ENCODE data around the gene TMC2. TPM values are rescaled to one million over a fixed set of nuclear protein-coding genes. Genes with fewer than 3 reads are reported as not detected.
"Not testable (repeated sequence)": the region's sequence is repeated elsewhere in the genome, so short reads cannot be mapped to it uniquely, and the experiment has no call there.

Gene TMC2
- total RNA-seq, 1 donor from 2014 or later = not detected

DNA sequence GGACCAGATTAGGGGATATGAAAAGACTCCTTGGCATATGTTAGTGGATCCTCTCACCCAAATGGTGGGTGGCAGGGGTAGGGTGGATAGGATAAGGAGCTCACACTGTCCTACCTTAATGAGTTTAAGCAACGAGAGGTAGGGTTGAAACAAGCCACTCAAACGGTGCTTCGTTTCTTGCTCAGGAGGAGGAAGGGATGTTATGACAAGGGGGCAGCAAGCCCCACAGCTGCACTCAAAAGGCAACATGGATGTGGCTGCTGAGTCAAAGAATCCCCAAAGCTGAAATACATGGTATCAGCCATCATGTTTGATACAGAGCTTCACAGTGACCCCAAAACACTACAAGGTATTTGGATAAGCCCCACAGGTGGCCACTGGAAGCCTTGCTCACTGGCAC lies 136.1 kb downstream of the TMC2 start:
- TF ChIP-seq, protein P1, sequence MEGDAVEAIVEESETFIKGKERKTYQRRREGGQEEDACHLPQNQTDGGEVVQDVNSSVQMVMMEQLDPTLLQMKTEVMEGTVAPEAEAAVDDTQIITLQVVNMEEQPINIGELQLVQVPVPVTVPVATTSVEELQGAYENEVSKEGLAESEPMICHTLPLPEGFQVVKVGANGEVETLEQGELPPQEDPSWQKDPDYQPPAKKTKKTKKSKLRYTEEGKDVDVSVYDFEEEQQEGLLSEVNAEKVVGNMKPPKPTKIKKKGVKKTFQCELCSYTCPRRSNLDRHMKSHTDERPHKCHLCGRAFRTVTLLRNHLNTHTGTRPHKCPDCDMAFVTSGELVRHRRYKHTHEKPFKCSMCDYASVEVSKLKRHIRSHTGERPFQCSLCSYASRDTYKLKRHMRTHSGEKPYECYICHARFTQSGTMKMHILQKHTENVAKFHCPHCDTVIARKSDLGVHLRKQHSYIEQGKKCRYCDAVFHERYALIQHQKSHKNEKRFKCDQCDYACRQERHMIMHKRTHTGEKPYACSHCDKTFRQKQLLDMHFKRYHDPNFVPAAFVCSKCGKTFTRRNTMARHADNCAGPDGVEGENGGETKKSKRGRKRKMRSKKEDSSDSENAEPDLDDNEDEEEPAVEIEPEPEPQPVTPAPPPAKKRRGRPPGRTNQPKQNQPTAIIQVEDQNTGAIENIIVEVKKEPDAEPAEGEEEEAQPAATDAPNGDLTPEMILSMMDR (IDR thresholded peaks at IDR 0.05; ENCODE audit: insufficient read depth, low read length, poor library complexity, severe bottlenecking) = no peak
- Histone ChIP-seq H3K36me3 (ENCODE audit: control insufficient read depth, insufficient read depth, low read length) (no peaks in the 10 kb centered on the region), H3K4me3 (ENCODE audit: low read depth, low read length) (no peak overlapping the region)

DNA sequence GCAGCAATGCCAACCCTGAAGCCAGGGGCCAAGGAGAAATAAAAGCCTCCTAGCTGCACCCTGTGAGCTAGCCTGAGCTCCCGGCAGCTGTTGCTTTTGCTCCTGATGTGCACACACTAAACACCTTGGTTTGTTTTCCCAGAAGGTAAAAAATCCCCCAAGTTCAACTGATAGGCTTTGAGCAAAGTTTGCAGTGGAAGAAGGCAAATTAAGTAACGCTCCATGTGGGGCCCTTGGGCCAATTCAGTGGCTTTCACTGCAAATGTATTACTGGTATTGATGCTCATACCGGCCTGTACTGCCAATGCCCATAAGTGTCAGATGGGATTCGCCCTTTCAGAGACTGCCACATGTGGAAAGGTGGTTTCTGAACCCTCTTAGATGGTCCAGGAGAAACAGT lies 137.1 kb downstream of the TMC2 start:
- TF ChIP-seq, protein P1 (IDR thresholded peaks at IDR 0.05; ENCODE audit: insufficient read depth, low read length, poor library complexity, severe bottlenecking) = no peak
- Histone ChIP-seq H3K4me3 (ENCODE audit: low read depth, low read length) (no peak overlapping the region), H3K36me3 (ENCODE audit: control insufficient read depth, insufficient read depth, low read length) (no peaks in the 10 kb centered on the region), H3K27me3 (ENCODE audit: control insufficient read depth, insufficient read depth, low read length) (peaks cover 4% of the 10 kb centered on the region)
- DNase-seq (ENCODE audit: low read depth) = no peak

More for the DNA sequence above, 136.1 kb downstream of the TMC2 start:
- peaks cover 7% of the 10 kb centered on the region for H3K27me3 ChIP-seq (ENCODE audit: control insufficient read depth, insufficient read depth, low read length)
- DNase-seq (ENCODE audit: low read depth) = no peak

DNA sequence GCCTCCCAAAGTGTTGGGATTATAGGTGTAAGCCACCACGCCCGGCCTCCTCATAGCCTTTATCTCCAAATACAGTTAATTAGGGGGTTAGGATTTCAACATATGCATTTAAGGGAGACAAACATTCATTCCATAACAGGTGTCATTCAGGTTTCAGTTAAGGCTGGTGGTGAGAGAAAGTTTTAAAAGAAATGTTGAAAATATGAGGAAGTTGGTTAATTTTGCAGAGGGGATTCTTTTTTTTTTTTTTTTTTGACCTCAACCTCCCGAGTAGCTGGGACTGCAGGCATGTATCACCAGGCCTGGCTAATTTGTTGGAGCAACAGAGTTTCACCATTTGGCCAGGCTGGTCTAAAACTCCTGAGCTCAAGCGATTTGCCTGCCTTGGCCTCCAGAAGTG lies 143.7 kb downstream of the TMC2 start:
- TF ChIP-seq, protein P1 (IDR thresholded peaks at IDR 0.05; ENCODE audit: insufficient read depth, low read length, poor library complexity, severe bottlenecking) = no peak
- peaks cover 2% of the 10 kb centered on the region for H3K27me3 ChIP-seq (ENCODE audit: control insufficient read depth, insufficient read depth, low read length)
- no peaks in the 10 kb centered on the region for H3K36me3 ChIP-seq (ENCODE audit: control insufficient read depth, insufficient read depth, low read length)
- H3K4me3 ChIP-seq (ENCODE audit: low read depth, low read length) = no peak overlapping the region
- DNase-seq (ENCODE audit: low read depth) = no peak

DNA sequence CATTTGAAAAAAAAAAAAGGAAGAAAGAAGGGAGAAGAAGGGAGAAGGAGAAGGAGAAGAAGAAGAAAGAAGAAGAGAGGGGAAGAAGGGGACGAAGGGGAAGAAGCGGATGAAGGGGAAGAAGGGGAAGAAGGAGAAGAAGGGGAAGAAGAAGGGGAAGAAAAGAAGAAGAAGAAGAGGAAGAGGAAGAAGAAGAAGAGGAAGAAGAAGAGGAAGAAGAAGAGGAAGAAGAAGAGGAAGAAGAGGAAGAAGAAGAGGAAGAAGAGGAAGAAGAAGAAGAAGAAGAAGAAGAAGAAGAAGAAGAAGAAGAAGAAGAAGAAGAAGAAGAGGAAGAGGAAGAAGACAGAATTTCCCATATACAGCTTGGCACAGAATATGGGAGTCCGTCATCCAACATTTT lies 145.7 kb downstream of the TMC2 start:
- DNase-seq (ENCODE audit: low read depth); H3K36me3 ChIP-seq (ENCODE audit: control insufficient read depth, insufficient read depth, low read length); H3K4me3 ChIP-seq (ENCODE audit: low read depth, low read length); H3K27me3 ChIP-seq (ENCODE audit: control insufficient read depth, insufficient read depth, low read length): not testable (repeated sequence)

DNA sequence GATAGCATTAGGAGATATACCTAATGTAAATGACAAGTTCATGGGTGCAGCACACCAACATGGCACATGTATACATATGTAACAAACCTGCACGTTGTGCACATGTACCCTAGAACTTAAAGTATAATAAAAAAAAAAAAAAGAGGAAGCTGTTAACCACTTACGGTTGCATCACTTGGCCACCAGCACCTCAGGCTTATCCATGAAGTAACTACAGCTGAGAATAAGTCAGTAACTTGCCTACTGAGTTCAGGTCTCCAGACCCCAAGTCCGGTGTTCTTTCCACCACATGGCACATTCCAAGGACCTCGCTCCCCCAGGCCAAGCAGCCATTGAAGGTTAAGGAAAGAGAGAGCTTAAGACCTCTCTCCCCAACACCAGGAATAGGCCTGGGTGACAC lies 148.4 kb downstream of the TMC2 start:
- not testable (repeated sequence) for H3K36me3 ChIP-seq (ENCODE audit: control insufficient read depth, insufficient read depth, low read length); H3K27me3 ChIP-seq (ENCODE audit: control insufficient read depth, insufficient read depth, low read length); H3K4me3 ChIP-seq (ENCODE audit: low read depth, low read length); DNase-seq (ENCODE audit: low read depth)

DNA sequence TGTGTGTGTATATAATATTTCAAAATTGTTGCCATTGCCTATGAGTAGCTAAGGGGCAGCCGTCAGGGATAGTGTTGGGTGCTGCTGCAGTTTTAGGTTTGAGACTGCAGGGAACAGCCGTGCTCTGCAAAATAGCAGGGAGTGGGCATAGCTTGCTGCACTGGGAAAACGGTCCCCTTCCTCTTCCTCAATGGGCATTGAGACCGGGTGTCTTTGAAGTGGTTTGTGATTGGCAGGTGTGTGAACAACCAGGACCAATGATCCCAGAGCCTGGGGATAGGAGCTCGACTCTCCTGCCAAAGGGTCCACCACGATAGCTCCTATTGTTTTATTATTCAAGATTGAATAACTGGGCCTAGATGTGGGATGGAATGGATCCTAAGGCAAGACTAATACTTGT lies 151.1 kb downstream of the TMC2 start:
- DNase-seq (ENCODE audit: low read depth) = no peak
- H3K27me3 ChIP-seq (ENCODE audit: control insufficient read depth, insufficient read depth, low read length) = peaks cover 27% of the 10 kb centered on the region

DNA sequence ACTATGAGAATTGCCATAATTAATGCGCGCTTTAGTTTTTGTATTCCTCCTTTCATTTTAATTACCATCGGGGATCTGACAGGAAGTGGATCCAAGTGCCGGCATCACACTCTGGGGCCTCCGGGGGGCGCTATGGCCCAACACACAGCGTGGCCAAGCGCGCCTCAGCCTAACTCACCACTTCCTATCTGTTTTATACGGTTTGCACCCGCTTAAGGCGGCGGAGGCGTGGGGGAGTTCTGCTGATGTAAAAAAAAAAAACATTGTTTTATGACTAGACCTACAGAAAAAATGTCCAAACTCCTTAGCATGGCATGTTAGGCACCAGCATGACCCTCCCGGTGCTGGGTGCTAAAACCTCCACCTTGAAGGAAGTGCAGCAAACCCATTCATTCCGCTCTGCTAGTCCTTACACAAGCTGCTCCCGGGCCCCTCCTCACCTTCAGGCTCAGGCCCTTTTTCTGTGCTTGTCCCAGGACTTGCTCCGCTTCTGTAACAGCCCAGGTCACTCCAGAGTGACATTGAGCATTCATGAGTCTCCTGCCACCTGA lies 151.7 kb downstream of the TMC2 start:
- TF ChIP-seq, protein P1 (IDR thresholded peaks at IDR 0.05; ENCODE audit: insufficient read depth, low read length, poor library complexity, severe bottlenecking) = peak; percentile 71
- Histone ChIP-seq H3K27me3 (ENCODE audit: control insufficient read depth, insufficient read depth, low read length) (peaks cover 27% of the 10 kb centered on the region), H3K36me3 (ENCODE audit: control insufficient read depth, insufficient read depth, low read length) (no peaks in the 10 kb centered on the region), H3K4me3 (ENCODE audit: low read depth, low read length) (no peak overlapping the region)
- DNase-seq (ENCODE audit: low read depth) = no peak

More for the DNA sequence above, 151.1 kb downstream of the TMC2 start:
- Histone ChIP-seq H3K4me3 (ENCODE audit: low read depth, low read length) (no peak overlapping the region), H3K36me3 (ENCODE audit: control insufficient read depth, insufficient read depth, low read length) (no peaks in the 10 kb centered on the region)
- TF ChIP-seq, protein P1 (IDR thresholded peaks at IDR 0.05; ENCODE audit: insufficient read depth, low read length, poor library complexity, severe bottlenecking) = no peak
